Hepatocyte (in vitro differentiated cells): ENCODE measurements around the gene MTFP1. TPM values are rescaled to one million over a fixed set of nuclear protein-coding genes. Genes with fewer than 3 reads are reported as not detected.
"Not testable (repeated sequence)": the region's sequence is repeated elsewhere in the genome, so short reads cannot be mapped to it uniquely, and the experiment has no call there.

Experiments
- DNase-seq: peaks from one replicate; pipeline ENCODE4 v3.0.0-alpha.2; 2016; ENCODE audit warnings: low spot score
- H2AFZ ChIP-seq: fragments of 200-600 bp; sonication (generic); 2 replicates; pipeline ENCODE4 v1.6.0; 2016; ENCODE audit warnings: antibody characterized with exemption, mild to moderate bottlenecking
- H3K27ac ChIP-seq: fragments of 200-600 bp; sonication (generic); 2 replicates; pipeline ENCODE4 v1.5.1; 2016; ENCODE audit warnings: mild to moderate bottlenecking
- H3K27me3 ChIP-seq: fragments of 200-600 bp; sonication (generic); 2 replicates; pipeline ENCODE4 v1.6.1; 2016
- H3K36me3 ChIP-seq: fragments of 200-600 bp; sonication (generic); replicated peaks from 2 replicates; pipeline ENCODE4 v1.5.1; 2016; ENCODE audit warnings: low read depth; ENCODE audit not compliant: insufficient read depth
- H3K4me1 ChIP-seq: fragments of 200-600 bp; sonication (generic); 2 replicates; pipeline ENCODE4 v1.5.1; 2016; ENCODE audit warnings: mild to moderate bottlenecking, moderate library complexity; ENCODE audit not compliant: insufficient read depth
- H3K4me2 ChIP-seq: fragments of 200-600 bp; sonication (generic); 2 replicates; pipeline ENCODE4 v1.6.0; 2016
- H3K4me3 ChIP-seq: fragments of 200-600 bp; sonication (generic); 2 replicates; pipeline ENCODE4 v1.5.1; 2016; ENCODE audit warnings: mild to moderate bottlenecking
- H3K79me2 ChIP-seq: fragments of 200-600 bp; sonication (generic); 2 replicates; pipeline ENCODE4 v1.6.0; 2017; ENCODE audit warnings: mild to moderate bottlenecking
- H3K9me2 ChIP-seq: fragments of 200-600 bp; sonication (generic); replicated peaks from 2 replicates; pipeline ENCODE4 v1.6.0; 2017; ENCODE audit warnings: mild to moderate bottlenecking; ENCODE audit not compliant: insufficient read depth
- H3K9me3 ChIP-seq: fragments of 200-600 bp; sonication (generic); 2 replicates; pipeline ENCODE4 v1.5.1; 2016; ENCODE audit warnings: low read depth, mild to moderate bottlenecking
- H4K20me1 ChIP-seq: fragments of 200-600 bp; sonication (generic); 2 replicates; pipeline ENCODE4 v1.6.0; 2016; ENCODE audit warnings: mild to moderate bottlenecking; ENCODE audit not compliant: insufficient read depth, poor library complexity, severe bottlenecking
- CTCF ChIP-seq: fragments of 200-600 bp; sonication (generic); IDR thresholded peaks from 2 replicates; pipeline ENCODE4 v1.5.1; 2016; ENCODE audit warnings: antibody characterized with exemption, mild to moderate bottlenecking; ENCODE audit not compliant: poor library complexity
- EZH2 ChIP-seq: fragments of 200-600 bp; sonication (generic); IDR thresholded peaks from 2 replicates; pipeline ENCODE4 v1.6.1; 2016; ENCODE audit warnings: antibody characterized with exemption, mild to moderate bottlenecking, borderline replicate concordance
- EZH2phosphoT487 ChIP-seq: fragments of 200-600 bp; sonication (generic); IDR thresholded peaks from one replicate; pipeline ENCODE4 v1.6.1; 2018; ENCODE audit warnings: antibody characterized with exemption, mild to moderate bottlenecking, low read depth, moderate library complexity; ENCODE audit not compliant: unreplicated experiment, severe bottlenecking
- WGBS: methylation state at CpG from one replicate; pipeline ENCODE4 v1.1.6; 2016; ENCODE audit warnings: low lambda C conversion rate; ENCODE audit errors: missing lambda C conversion rate; 5-methylcytosine and 5-hydroxymethylcytosine counted together
- polyA plus RNA-seq: library from polyadenylated mRNA; unstranded; fragments of >200 nt; fragmentation: Nextera tagmentation; extraction: Ambion mirVana; gene quantifications from 2 replicates; pipeline ENCODE4 v1.2.1, GENCODE V29; 2016
- total RNA-seq: library from RNA; depleted of rRNA; stranded (reverse); fragments of >200 nt; gene quantifications from 2 replicates; pipeline ENCODE4 v1.2.3, GENCODE V29; 2014

The MTFP1 gene
- total and polyA plus RNA-seq, 2 experiments from 2014 or later: 16.3 to 22.3 TPM

- 53% methylated on average over 4 of the region's 4 CpGs for WGBS
- no peak overlapping the region for H2AFZ ChIP-seq
- no peaks in the 10 kb centered on the region for H4K20me1 ChIP-seq
- DNase-seq: peak; percentile 58
- H3K36me3 ChIP-seq: no peaks in the 10 kb centered on the region
- H3K9me3 ChIP-seq: no peaks in the 10 kb centered on the region
- no peak overlapping the region for H3K4me3 ChIP-seq
- H3K27ac ChIP-seq: no peak overlapping the region
- no peak overlapping the region for H3K4me2 ChIP-seq
- no peaks in the 10 kb centered on the region for H3K9me2 ChIP-seq
- H3K4me1 ChIP-seq: no peaks in the 10 kb centered on the region
- H3K79me2 ChIP-seq: no peaks in the 10 kb centered on the region
- H3K27me3 ChIP-seq: no peaks in the 10 kb centered on the region
- TF ChIP-seq EZH2phosphoT487: no peak
- TF ChIP-seq EZH2: no peak
- TF ChIP-seq CTCF: no peak
Measured at GRCh38 chr22:30459181-30460052, 33.8 kb downstream of the MTFP1 start.

- WGBS: 95% methylated on average over 4 of the region's 4 CpGs
- TF ChIP-seq EZH2: no peak
- no peak for TF ChIP-seq EZH2phosphoT487
- TF ChIP-seq CTCF: no peak
- H4K20me1 ChIP-seq: no peaks in the 10 kb centered on the region
- H3K9me3 ChIP-seq: no peaks in the 10 kb centered on the region
- H3K4me1 ChIP-seq: no peaks in the 10 kb centered on the region
- H3K27me3 ChIP-seq: no peaks in the 10 kb centered on the region
- H3K27ac ChIP-seq: no peak overlapping the region
- H3K9me2 ChIP-seq: no peaks in the 10 kb centered on the region
- no peaks in the 10 kb centered on the region for H3K79me2 ChIP-seq
- H2AFZ ChIP-seq: no peak overlapping the region
- H3K36me3 ChIP-seq: no peaks in the 10 kb centered on the region
- H3K4me3 ChIP-seq: no peak overlapping the region
- no peak for DNase-seq
- no peak overlapping the region for H3K4me2 ChIP-seq
Measured at GRCh38 chr22:30460147-30460546, 34.6 kb downstream of the MTFP1 start.

- not testable (repeated sequence) for H3K27ac ChIP-seq, H3K4me1 ChIP-seq, H3K9me3 ChIP-seq, H2AFZ ChIP-seq, H3K4me3 ChIP-seq, H3K79me2 ChIP-seq, H3K36me3 ChIP-seq, H3K27me3 ChIP-seq, H4K20me1 ChIP-seq, H3K9me2 ChIP-seq, H3K4me2 ChIP-seq, DNase-seq
- 82% methylated on average over 6 of the region's 6 CpGs for WGBS
Measured at GRCh38 chr22:30460555-30460954, 35.0 kb downstream of the MTFP1 start.

GRCh38 chr22:30469165-30469564 lies 43.6 kb downstream of the MTFP1 start:
- no peak for DNase-seq
- peaks cover 6% of the 10 kb centered on the region for H3K27me3 ChIP-seq
- H3K4me1 ChIP-seq: no peaks in the 10 kb centered on the region
- no peak overlapping the region for H2AFZ ChIP-seq
- TF ChIP-seq EZH2phosphoT487: no peak
- TF ChIP-seq CTCF: no peak
- no peak for TF ChIP-seq EZH2
- H4K20me1 ChIP-seq: no peaks in the 10 kb centered on the region
- no peaks in the 10 kb centered on the region for H3K36me3 ChIP-seq
- WGBS: 45% methylated on average over 2 of the region's 2 CpGs
- no peak overlapping the region for H3K4me3 ChIP-seq
- no peaks in the 10 kb centered on the region for H3K9me3 ChIP-seq
- no peak overlapping the region for H3K4me2 ChIP-seq
- H3K9me2 ChIP-seq: no peaks in the 10 kb centered on the region
- no peaks in the 10 kb centered on the region for H3K79me2 ChIP-seq
- H3K27ac ChIP-seq: no peak overlapping the region
